HCT116 (cell line): ENCODE results near the gene GPR63. TPM values are rescaled to one million over a fixed set of nuclear protein-coding genes. Genes with fewer than 3 reads are reported as not detected.

Source experiments
- ATAC-seq: fragments of 200-7000 bp; cut with Tn5 transposase; 2 replicates; pipeline ENCODE4 v1.9.1; 2020; ENCODE audit warnings: mild to moderate bottlenecking, moderate library complexity
- BruUV-seq: library from RNA; stranded (reverse); fragments of 400-500 nt; replicated peaks from 2 replicates; lab custom pipeline; 2021; lab: Mats Ljungman, UMichigan
- CTCF ChIA-PET: fragments of 300-600 bp; sonication (Branson Sonifier 250); formaldehyde crosslinking; loops from one replicate; lab custom pipeline; 2021; ENCODE audit warnings: antibody characterized with exemption; lab: Charles Lee
- POLR2A ChIA-PET: fragments of 300-600, 350-600 bp; sonication (Branson Sonifier 250); formaldehyde crosslinking; loops from one replicate; lab custom pipeline; 2021; ENCODE audit warnings: antibody characterized with exemption; lab: Charles Lee
- RAD21 ChIA-PET, 2 experiments: fragments of 300-600 bp; sonication (Branson Sonifier 250); formaldehyde crosslinking; loops; one replicate each; lab custom pipeline; 2023; ENCODE audit warnings: low total read pairs in 2 of 2; ENCODE audit not compliant: uncharacterized antibody in 2 of 2, unreplicated experiment in 2 of 2, low non-redundant PET in 1 of 2; lab: Charles Lee
- DNase-seq: peaks from one replicate; pipeline ENCODE4 v3.0.0-alpha.2; 2010; ENCODE audit warnings: low read depth, low spot score
- H2AFZ ChIP-seq: fragments of 200-600 bp; shearing (Covaris generic), sonication (generic); 2 replicates; pipeline ENCODE4 v1.6.1; 2017; ENCODE audit warnings: low read depth, mixed run types, mixed read lengths, antibody characterized with exemption, low read length; ENCODE audit not compliant: poor library complexity, severe bottlenecking
- H3K27ac ChIP-seq: 2 replicates; pipeline ENCODE4 v1.5.1; 2012; ENCODE audit warnings: low read depth, low read length
- H3K27me3 ChIP-seq: fragments of 200-600 bp; sonication (generic); 2 replicates; pipeline ENCODE4 v1.6.1; 2016; ENCODE audit warnings: mixed run types, low read length, mixed read lengths; ENCODE audit not compliant: insufficient read depth
- H3K36me3 ChIP-seq, 2 experiments: fragments of 200-500 bp in 1 of 2; fragments of 200-600 bp in 1 of 2; sonication (Bioruptor generic) in 1 of 2; sonication (generic) in 1 of 2; 2 replicates each; pipeline versions ENCODE4 v1.5.1 to v1.6.1; 2014 to 2016; ENCODE audit warnings: low read length in 2 of 2, inconsistent platforms in 1 of 2, mixed read lengths in 1 of 2, mixed run types in 1 of 2; ENCODE audit not compliant: insufficient read depth in 2 of 2, control insufficient read depth in 1 of 2
- H3K4me1 ChIP-seq, 2 experiments: fragments of 200-600 bp in 1 of 2; sonication (generic) in 1 of 2; 2 replicates each; pipeline versions ENCODE4 v1.5.1 to v1.6.1; 2012 to 2017; ENCODE audit warnings: low read length in 2 of 2, inconsistent platforms in 1 of 2, mild to moderate bottlenecking in 1 of 2, mixed read lengths in 1 of 2, mixed run types in 1 of 2, moderate library complexity in 1 of 2; ENCODE audit not compliant: insufficient read depth in 2 of 2, control insufficient read depth in 1 of 2
- H3K4me2 ChIP-seq: fragments of 200-600 bp; sonication (generic); 2 replicates; pipeline ENCODE4 v1.6.1; 2017; ENCODE audit warnings: mixed run types, low read length, mixed read lengths
- H3K4me3 ChIP-seq, 2 experiments: fragments of 200-600 bp in 1 of 2; sonication (generic) in 1 of 2; replicated peaks in 1 of 2; 2 replicates each; pipeline ENCODE4 v1.5.1; 2011 to 2016; ENCODE audit warnings: low read length in 2 of 2, control low read depth in 1 of 2, low read depth in 1 of 2, mild to moderate bottlenecking in 1 of 2, mixed read lengths in 1 of 2, mixed run types in 1 of 2
- H3K79me2 ChIP-seq: fragments of 200-600 bp; sonication (generic); 2 replicates; pipeline ENCODE4 v1.6.1; 2017; ENCODE audit warnings: mild to moderate bottlenecking, mixed run types, low read length, moderate library complexity, mixed read lengths; ENCODE audit not compliant: insufficient read depth
- H3K9ac ChIP-seq: fragments of 200-600 bp; sonication (generic); 2 replicates; pipeline ENCODE4 v1.6.1; 2016; ENCODE audit warnings: low read length, mixed read lengths
- H3K9me2 ChIP-seq: fragments of 200-600 bp; sonication (generic), shearing (Covaris generic); 2 replicates; pipeline ENCODE4 v1.6.1; 2017; ENCODE audit warnings: mixed run types, mild to moderate bottlenecking, moderate library complexity; ENCODE audit not compliant: insufficient read depth
- H3K9me3 ChIP-seq, 2 experiments: fragments of 200-500 bp in 1 of 2; fragments of 200-600 bp in 1 of 2; sonication (Bioruptor generic) in 1 of 2; sonication (generic) in 1 of 2; 2 replicates each; pipeline ENCODE4 v1.6.1; 2014 to 2017; ENCODE audit warnings: low read length in 2 of 2, mixed read lengths in 2 of 2, inconsistent platforms in 1 of 2, low read depth in 1 of 2, mild to moderate bottlenecking in 1 of 2, mixed run types in 1 of 2, moderate library complexity in 1 of 2; ENCODE audit not compliant: control insufficient read depth in 1 of 2, insufficient read depth in 1 of 2
- H4K20me1 ChIP-seq: fragments of 200-600 bp; sonication (generic), shearing (Covaris generic); 2 replicates; pipeline ENCODE4 v1.6.1; 2017; ENCODE audit warnings: mixed run types, mild to moderate bottlenecking, moderate library complexity; ENCODE audit not compliant: insufficient read depth
- CBX3 ChIP-seq: IDR thresholded peaks from 2 replicates; pipeline ENCODE4 v1.6.1; 2012; ENCODE audit warnings: low read depth
- CEBPB ChIP-seq: IDR thresholded peaks from 2 replicates; pipeline ENCODE4 v1.6.1; 2012; ENCODE audit warnings: low read depth
- EGR1 ChIP-seq: IDR thresholded peaks from 2 replicates; pipeline ENCODE4 v1.6.1; 2012; ENCODE audit warnings: low read depth
- EZH2 ChIP-seq: fragments of 200-600 bp; sonication (generic); IDR thresholded peaks from 2 replicates; pipeline ENCODE4 v1.6.1; 2017; ENCODE audit warnings: antibody characterized with exemption, mixed run types
- FOSL1 ChIP-seq: IDR thresholded peaks from 2 replicates; pipeline ENCODE4 v1.6.1; 2012; ENCODE audit warnings: low read depth
- POLR2AphosphoS5 ChIP-seq: IDR thresholded peaks from 2 replicates; pipeline ENCODE4 v1.6.1; 2011; ENCODE audit warnings: mild to moderate bottlenecking, low read depth, low read length, moderate library complexity
- RAD21 ChIP-seq: IDR thresholded peaks from 2 replicates; pipeline ENCODE4 v1.6.1; 2012; ENCODE audit warnings: low read depth, mild to moderate bottlenecking
- SIN3A ChIP-seq: IDR thresholded peaks from 2 replicates; pipeline ENCODE4 v1.6.1; 2012; ENCODE audit warnings: low read depth
- SP1 ChIP-seq: IDR thresholded peaks from 2 replicates; pipeline ENCODE4 v1.6.1; 2012; ENCODE audit warnings: low read depth
- SRF ChIP-seq: IDR thresholded peaks from 2 replicates; pipeline ENCODE4 v1.6.1; 2012; ENCODE audit warnings: low read depth
- ZFX ChIP-seq: fragments of 450-650 bp; IDR thresholded peaks from 2 replicates; pipeline ENCODE4 v1.6.1; 2017
- ZNF274 ChIP-seq: fragments of 200-500 bp; sonication (Bioruptor generic); IDR thresholded peaks from 2 replicates; pipeline ENCODE4 v1.6.1; 2014; ENCODE audit warnings: mild to moderate bottlenecking, low read depth, low read length, inconsistent platforms
- intact Hi-C: fragments of 100-400 bp; cut with micrococcal nuclease; formaldehyde crosslinking; loops from 2 replicates; pipeline ENCODE4 v1.10.0; 2022
- total RNA-seq: library from RNA; stranded (reverse); gene quantifications from one replicate; pipeline ENCODE4 v1.2.1, GENCODE V29; 2021; ENCODE audit not compliant: unreplicated experiment
- TF ChIP-seq, protein P1 (sequence below), 3 experiments: fragments of 200-600 bp in 1 of 3; sonication (generic) in 1 of 3; IDR thresholded peaks in 2 of 3; conservative IDR thresholded peaks in 1 of 3; 2 replicates each; pipeline ENCODE4 v1.5.1; 2012 to 2017; ENCODE audit warnings: low read depth in 2 of 3, low read length in 2 of 3, antibody characterized with exemption in 1 of 3, borderline replicate concordance in 1 of 3, control low read depth in 1 of 3, mild to moderate bottlenecking in 1 of 3, mixed read lengths in 1 of 3, mixed run types in 1 of 3, moderate library complexity in 1 of 3; ENCODE audit not compliant: insufficient read depth in 1 of 3
- TF ChIP-seq, protein P2 (sequence below): IDR thresholded peaks from 2 replicates; pipeline ENCODE4 v1.6.1; 2011; ENCODE audit warnings: mild to moderate bottlenecking, low read length, moderate library complexity; ENCODE audit not compliant: insufficient replicate concordance; ENCODE audit errors: extremely low read depth

The GPR63 gene
- total RNA-seq, 1 experiment from 2014 or later, result 3.5 TPM

DNA sequence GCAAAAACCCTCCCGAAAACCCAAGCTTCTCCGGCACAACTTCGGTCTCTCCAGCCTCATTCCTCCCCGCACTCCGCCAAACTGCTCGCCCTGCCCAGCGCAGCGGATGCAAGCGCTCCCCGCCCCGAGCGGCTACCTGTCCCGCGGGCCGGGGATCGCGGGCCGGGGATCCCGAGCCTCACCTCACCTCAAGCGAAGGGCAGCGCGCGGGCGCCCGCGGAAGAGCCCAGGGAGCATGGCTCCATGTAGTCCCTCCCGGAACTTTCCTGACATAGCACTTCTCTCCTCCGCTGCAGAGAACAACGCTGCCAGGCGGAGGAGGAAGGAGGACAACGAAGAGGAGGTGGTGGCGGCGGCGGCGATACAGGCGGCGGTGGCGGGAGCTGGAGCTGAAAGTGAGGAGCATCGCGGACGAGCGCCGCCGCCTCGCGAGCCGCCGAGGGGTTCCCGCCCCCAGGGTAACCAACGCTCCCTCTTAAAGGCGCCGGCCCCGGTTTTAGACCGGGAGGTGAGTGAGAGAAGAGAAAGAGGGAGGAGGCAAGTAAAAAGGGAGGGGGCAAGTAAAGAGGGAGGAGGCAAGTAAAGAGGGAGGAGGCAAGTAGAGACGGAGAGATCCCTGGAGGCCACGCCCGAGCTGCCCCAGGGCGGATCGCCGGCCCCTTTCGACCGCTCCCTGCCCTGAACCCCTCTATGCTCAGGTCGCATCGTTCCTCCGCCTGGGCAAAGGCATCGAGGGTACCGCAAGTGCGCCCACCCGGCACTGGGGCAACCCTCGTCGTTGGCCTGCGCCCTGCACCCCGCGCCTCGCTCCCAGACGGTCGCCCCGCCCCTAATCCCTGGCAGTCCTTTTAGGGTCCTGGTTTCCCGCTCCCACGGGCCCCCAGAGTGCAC, at the start of gene GPR63 (continued):
- TF ChIP-seq, protein P1, sequence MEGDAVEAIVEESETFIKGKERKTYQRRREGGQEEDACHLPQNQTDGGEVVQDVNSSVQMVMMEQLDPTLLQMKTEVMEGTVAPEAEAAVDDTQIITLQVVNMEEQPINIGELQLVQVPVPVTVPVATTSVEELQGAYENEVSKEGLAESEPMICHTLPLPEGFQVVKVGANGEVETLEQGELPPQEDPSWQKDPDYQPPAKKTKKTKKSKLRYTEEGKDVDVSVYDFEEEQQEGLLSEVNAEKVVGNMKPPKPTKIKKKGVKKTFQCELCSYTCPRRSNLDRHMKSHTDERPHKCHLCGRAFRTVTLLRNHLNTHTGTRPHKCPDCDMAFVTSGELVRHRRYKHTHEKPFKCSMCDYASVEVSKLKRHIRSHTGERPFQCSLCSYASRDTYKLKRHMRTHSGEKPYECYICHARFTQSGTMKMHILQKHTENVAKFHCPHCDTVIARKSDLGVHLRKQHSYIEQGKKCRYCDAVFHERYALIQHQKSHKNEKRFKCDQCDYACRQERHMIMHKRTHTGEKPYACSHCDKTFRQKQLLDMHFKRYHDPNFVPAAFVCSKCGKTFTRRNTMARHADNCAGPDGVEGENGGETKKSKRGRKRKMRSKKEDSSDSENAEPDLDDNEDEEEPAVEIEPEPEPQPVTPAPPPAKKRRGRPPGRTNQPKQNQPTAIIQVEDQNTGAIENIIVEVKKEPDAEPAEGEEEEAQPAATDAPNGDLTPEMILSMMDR (IDR thresholded peaks at IDR 0.05 in 2 of 3, conservative IDR thresholded peaks at IDR 0.05 in 1 of 3; ENCODE audit: borderline replicate concordance in 1 of 3, insufficient read depth in 1 of 3, low read depth in 2 of 3, low read length in 2 of 3), result no peak
- peak; percentile 83 for TF ChIP-seq POLR2AphosphoS5
- peak; percentile 61; the same call in 1 of the 2 replicates for TF ChIP-seq ZFX
- TF ChIP-seq EGR1, result no peak
- TF ChIP-seq, protein P2, sequence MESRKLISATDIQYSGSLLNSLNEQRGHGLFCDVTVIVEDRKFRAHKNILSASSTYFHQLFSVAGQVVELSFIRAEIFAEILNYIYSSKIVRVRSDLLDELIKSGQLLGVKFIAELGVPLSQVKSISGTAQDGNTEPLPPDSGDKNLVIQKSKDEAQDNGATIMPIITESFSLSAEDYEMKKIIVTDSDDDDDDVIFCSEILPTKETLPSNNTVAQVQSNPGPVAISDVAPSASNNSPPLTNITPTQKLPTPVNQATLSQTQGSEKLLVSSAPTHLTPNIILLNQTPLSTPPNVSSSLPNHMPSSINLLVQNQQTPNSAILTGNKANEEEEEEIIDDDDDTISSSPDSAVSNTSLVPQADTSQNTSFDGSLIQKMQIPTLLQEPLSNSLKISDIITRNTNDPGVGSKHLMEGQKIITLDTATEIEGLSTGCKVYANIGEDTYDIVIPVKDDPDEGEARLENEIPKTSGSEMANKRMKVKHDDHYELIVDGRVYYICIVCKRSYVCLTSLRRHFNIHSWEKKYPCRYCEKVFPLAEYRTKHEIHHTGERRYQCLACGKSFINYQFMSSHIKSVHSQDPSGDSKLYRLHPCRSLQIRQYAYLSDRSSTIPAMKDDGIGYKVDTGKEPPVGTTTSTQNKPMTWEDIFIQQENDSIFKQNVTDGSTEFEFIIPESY, result no peak

DNA sequence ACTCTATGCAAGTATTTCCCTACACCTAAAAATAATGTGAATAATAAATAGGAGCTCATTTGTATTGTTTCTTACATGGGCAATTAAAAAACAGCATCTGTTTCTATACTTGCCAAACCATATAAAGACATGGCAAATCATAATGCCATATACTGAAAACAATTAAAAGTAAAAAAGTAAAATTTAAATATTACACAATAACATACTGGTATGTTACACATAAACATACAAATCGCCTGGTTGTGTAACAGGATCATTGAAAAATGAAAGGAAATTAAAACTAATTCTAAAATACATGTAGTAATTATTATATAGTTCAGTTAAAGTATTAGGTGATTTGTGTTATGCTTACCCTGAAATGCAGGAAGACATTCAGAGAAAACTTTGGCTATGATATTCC, 49.2 kb upstream of the GPR63 start:
- intact Hi-C loops, result no loop called here
- ChIA-PET POLR2A (no interaction called here), CTCF (interaction anchor here (2.0 kb wide), 1 partner anchor 12 kb away, joined by 7 read pairs; no protein-coding TSS in a partner anchor), RAD21 (no interaction called here)
- no peaks in the 10 kb centered on the region for H3K27me3 ChIP-seq
- no peaks in the 10 kb centered on the region for H3K9me3 ChIP-seq
- ATAC-seq, result no peak
- H4K20me1 ChIP-seq, result peaks cover 4% of the 10 kb centered on the region; the same call in 1 of the 2 replicates
- no peak overlapping the region for H2AFZ ChIP-seq
- no peaks in the 10 kb centered on the region for H3K4me1 ChIP-seq
- no peak overlapping the region for H3K9ac ChIP-seq
- no peak for DNase-seq
- no TSS peak for BruUV-seq
- H3K79me2 ChIP-seq, result no peaks in the 10 kb centered on the region
- peaks cover 12 to 18% of the 10 kb centered on the region in 2 experiments for H3K36me3 ChIP-seq
- H3K4me3 ChIP-seq, result no peak overlapping the region
- no peaks in the 10 kb centered on the region for H3K9me2 ChIP-seq
- no peak overlapping the region for H3K27ac ChIP-seq
- TF ChIP-seq EZH2 (no peak), SIN3A (no peak), ZNF274 (no peak), RAD21 (no peak), CBX3 (no peak), CEBPB (no peak), POLR2AphosphoS5 (no peak), SP1 (no peak), SRF (no peak), FOSL1 (no peak)
- TF ChIP-seq, protein P2, result no peak
- no peak overlapping the region for H3K4me2 ChIP-seq
